Endometrial microvascular endothelial cells (primary cell): ENCODE results near the gene OGFOD3. TPM values are rescaled to one million over a fixed set of nuclear protein-coding genes. Genes with fewer than 3 reads are reported as not detected.
"Not testable (repeated sequence)": the region's sequence is repeated elsewhere in the genome, so short reads cannot be mapped to it uniquely, and the experiment has no call there.

Source experiments
- in situ Hi-C: cut with HindIII; loops from 2 replicates; pipeline ENCODE4 v1.10.0; 2017; ENCODE audit warnings: low sequenced_read_pairs, low pct_unique_long_range_greater_than_20kb; ENCODE audit errors: inconsistent ontology term
- total RNA-seq: library from RNA; depleted of rRNA; stranded (reverse); fragments of >200 nt; gene quantifications from one replicate; pipeline ENCODE4 v1.2.3, GENCODE V29; 2015; ENCODE audit errors: inconsistent ontology term

Gene OGFOD3
- total RNA-seq, 1 donor from 2014 or later: 33.4 TPM

DNA sequence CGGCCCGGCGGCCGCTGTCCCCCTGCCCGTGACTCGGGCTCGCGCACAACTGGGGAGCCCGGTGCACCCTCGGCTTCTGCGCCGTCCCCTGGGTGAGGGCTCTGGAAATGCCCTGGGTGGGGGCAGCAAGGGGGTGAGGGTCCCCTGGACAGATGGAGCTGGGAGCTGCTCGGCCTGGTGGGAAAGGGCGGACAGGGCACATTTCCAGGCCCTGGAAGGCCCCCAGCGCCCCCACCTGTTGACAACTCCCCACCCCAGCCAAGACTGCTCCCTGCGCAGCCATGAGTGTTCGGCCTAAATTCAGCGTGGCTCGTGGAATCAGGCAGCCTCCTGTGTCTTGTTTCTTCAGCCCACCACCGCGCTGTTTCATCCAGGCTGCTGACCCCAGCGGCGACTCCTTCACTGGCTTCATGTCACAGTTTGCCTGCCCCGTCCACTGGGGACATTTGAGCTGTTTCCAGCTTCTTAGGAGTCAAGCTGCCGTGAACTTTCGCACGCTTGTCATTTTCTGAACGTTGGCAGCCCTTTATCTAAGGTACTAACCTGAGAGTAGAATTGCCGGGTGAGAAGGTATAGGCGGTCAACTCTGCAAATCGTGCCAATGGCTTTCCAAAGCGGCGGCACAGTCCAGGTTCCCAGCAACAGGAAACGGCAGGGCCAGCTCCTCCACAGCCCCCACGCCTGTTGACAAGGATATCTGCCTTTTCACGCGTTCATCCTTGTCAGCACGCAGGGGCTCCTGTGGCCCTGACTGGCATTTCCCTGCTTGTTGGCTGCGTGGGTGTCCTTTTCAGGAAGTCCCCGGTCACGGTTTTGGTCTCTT lies 45.9 kb downstream of the OGFOD3 start:
- in situ Hi-C loops: no loop called here

DNA sequence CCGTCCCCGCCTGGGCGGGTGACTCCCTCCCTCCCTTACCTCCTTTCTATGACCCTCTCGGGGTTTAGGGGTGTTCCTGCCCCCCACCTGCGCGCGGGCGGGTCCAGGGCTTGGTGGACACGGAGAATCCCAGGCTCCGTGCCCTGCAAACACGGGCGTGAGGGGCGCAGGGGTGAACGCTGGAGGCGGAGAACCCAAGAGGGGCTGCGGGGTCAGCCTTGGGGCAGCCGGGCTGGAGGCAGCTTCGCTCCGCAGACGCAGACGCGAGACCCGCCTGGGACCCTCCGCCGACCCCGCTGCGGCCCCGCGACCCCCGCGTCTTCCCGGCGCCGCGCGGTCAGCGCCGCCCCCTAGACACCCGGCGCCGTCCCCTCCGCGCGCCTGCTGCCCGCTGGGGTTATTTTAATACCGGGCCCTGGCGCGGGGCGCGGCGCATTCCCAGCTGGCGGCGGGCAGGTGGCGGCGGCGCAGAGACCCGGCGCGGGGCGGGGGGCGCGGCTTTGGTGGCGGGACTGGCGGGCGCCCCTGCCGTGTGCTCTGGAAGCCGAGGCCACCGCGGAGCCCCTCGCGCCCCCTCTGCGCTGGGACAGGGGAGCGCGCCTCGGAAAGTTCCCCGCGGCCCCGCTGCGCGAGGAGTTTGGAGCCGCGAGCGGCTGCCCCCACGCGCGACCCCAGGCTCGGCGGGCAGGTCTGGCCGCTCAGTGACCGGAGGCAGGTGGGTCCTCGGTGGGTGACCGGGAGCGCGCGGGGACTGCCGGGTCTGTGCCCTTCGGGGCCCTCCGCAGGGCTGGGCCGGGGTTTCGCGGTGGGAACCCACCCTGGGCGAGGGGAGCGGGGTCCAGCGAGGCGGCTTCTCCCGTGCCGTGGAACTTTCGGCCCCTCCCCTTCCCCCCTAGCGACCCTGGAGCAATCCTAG lies 46.8 kb downstream of the OGFOD3 start, which contains the start of gene UTS2R:
Gene UTS2R, plus strand, starts transcription at position 433 of the 916 bp plus-strand sequence. CDS start 2,560 bp downstream, outside the sequence.
- in situ Hi-C loops: no loop called here

- in situ Hi-C loops: no loop called here
These were observed 47.7 kb downstream of the OGFOD3 start for GRCh38 chr17:82370471-82371332.

DNA sequence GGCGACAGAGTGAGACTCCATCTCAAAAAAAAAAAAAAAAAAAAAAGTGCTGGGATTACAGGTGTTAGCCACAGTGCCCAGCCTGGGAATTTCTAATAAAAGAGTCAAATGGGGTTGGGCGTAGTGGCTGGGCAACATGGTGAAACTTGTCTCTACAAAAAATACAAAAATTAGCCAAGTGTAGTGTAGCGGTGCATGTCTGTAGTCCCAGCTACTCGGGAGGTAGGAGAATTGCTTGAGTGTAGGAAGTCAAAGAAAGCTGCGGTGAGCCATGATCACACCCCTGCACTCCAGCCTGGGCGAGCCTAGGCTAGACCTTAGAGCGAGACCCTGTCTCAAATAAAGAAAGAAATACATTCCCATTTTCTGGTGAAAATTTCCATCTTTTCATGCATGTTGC lies 49.2 kb downstream of the OGFOD3 start:
- in situ Hi-C loops: no loop called here

GRCh38 chr17:82367724-82368524 lies 50.5 kb downstream of the OGFOD3 start:
- in situ Hi-C loops: no loop called here

- in situ Hi-C loops: no loop called here
These were observed 51.6 kb downstream of the OGFOD3 start for GRCh38 chr17:82366749-82367148.

- in situ Hi-C loops: no loop called here
These were observed 52.6 kb downstream of the OGFOD3 start for GRCh38 chr17:82365606-82366295.

GRCh38 chr17:82361885-82362633 lies 56.3 kb downstream of the OGFOD3 start:
- in situ Hi-C loops: no loop called here

- in situ Hi-C loops: not testable (repeated sequence)
These were observed 58.8 kb downstream of the OGFOD3 start for GRCh38 chr17:82359451-82360074.

DNA sequence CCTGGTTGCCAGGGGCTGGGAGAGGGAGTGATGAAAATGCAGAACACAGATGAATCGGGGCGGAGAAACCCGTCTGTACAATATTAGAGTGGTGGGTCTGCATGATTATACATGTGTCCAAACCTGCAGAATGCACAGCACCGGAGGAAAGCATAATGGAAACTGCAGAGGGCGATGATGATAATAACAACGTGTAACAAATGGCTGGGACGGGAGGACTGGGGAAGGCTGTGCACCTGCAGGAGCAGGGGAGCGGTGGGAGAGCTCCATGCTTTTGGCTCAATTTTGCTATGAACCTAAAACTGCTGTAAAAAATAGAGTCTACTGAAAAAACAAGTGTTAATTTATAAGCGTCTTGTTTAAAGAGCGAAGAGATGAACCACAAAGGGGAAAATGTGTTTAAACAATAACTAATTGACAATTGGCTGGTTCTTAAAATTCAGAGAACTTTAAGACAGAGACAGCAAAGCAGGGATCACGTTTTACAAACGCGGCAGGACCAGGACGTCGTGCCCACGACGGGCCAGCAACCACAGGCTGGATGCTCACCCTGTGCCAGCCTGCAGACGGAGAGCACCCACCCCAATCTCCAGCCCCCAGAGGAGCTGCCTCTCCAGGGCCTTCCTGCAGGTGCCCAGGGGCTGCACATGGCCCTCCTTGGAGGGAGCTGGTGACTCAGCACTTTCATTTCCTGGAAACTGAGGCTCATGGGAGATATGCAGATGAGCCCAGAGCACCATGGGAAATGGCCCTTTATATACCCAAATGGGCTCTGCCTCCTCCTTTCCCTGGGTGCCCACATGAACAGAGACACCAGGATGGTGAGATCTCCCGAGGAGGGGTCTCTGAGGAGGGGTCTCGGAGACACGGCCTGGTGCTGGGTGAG lies 59.7 kb downstream of the OGFOD3 start, which contains the start of gene TEX19:
Gene TEX19, plus strand, starts transcription at position 783 of the 886 bp plus-strand sequence. CDS start 2,904 bp downstream, outside the sequence.
- in situ Hi-C loops: no loop called here

- in situ Hi-C loops: no loop called here
These were observed 61.0 kb downstream of the OGFOD3 start for GRCh38 chr17:82357394-82357793.

GRCh38 chr17:82356845-82357355 lies 61.5 kb downstream of the OGFOD3 start:
- in situ Hi-C loops: no loop called here

- in situ Hi-C loops: no loop called here
These were observed 62.5 kb downstream of the OGFOD3 start for GRCh38 chr17:82355770-82356427.

GRCh38 chr17:82354804-82355308 lies 63.5 kb downstream of the OGFOD3 start:
- in situ Hi-C loops: no loop called here
